Measurements from ENCODE around the gene SMIM41. TPM values are rescaled to one million over a fixed set of nuclear protein-coding genes. Genes with fewer than 3 reads are reported as not detected.

Gene SMIM41
- total RNA-seq, 1 experiment from 2014 or later = not detected

DNA sequence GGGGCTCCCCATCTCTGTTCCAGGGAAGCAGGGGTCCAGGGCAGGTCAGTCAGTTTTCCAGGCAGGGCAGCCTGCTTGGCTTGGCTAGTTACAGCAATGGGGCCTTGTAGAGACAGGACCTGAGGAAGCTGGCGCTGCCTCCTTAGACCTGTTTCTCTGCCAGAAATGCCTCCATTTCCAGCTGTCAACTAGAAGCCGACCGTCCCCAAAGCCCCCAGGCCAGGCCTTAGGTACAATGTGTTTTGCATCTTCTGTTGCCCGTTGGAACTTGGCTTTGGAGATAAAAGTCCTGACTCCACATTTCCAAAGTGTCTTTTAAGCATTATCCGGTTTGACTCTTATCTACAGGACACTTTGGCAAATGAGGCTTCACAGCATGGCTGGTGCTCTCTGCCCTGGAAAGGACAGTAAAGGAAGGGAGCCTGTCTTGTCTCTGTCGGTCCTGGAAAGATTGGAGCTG lies 69.7 kb downstream of the SMIM41 start:
- Histone ChIP-seq H3K4me2 (ENCODE audit: low read length) (peak overlapping the region; percentile 17; the same call in 1 of the 2 replicates), H3K36me3 (ENCODE audit: low read depth, low read length) (no peaks in the 10 kb centered on the region), H3K4me3 (ENCODE audit: low read length) (no peak overlapping the region), H3K9me2 (replicated peaks; ENCODE audit: low read length) (no peaks in the 10 kb centered on the region), H3K27me3 (ENCODE audit: low read length) (no peaks in the 10 kb centered on the region), H3K27ac (ENCODE audit: low read length) (peak overlapping the region; percentile 100), H3K9me3 (ENCODE audit: low read length) (no peaks in the 10 kb centered on the region), H3K79me2 (ENCODE audit: low read length) (peaks cover 25% of the 10 kb centered on the region), H3K4me1 (ENCODE audit: insufficient read depth, low read length) (peaks cover 75% of the 10 kb centered on the region), H4K20me1 (ENCODE audit: low read length) (no peaks in the 10 kb centered on the region), H3K9ac (ENCODE audit: low read length) (peak overlapping the region; percentile 99), H3F3A (ENCODE audit: low read length, unreplicated experiment) (peaks cover 5% of the 10 kb centered on the region), H2AFZ (ENCODE audit: low read length) (no peak overlapping the region)
- TF ChIP-seq EZH2 (IDR thresholded peaks at IDR 0.05; ENCODE audit: low read length, unreplicated experiment) = no peak
- TF ChIP-seq, protein P1, sequence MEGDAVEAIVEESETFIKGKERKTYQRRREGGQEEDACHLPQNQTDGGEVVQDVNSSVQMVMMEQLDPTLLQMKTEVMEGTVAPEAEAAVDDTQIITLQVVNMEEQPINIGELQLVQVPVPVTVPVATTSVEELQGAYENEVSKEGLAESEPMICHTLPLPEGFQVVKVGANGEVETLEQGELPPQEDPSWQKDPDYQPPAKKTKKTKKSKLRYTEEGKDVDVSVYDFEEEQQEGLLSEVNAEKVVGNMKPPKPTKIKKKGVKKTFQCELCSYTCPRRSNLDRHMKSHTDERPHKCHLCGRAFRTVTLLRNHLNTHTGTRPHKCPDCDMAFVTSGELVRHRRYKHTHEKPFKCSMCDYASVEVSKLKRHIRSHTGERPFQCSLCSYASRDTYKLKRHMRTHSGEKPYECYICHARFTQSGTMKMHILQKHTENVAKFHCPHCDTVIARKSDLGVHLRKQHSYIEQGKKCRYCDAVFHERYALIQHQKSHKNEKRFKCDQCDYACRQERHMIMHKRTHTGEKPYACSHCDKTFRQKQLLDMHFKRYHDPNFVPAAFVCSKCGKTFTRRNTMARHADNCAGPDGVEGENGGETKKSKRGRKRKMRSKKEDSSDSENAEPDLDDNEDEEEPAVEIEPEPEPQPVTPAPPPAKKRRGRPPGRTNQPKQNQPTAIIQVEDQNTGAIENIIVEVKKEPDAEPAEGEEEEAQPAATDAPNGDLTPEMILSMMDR (conservative IDR thresholded peaks at IDR 0.05; ENCODE audit: low read depth, low read length) = no peak
- no peak for TF ChIP-seq EZH2phosphoT487 (IDR thresholded peaks at IDR 0.05; ENCODE audit: borderline replicate concordance, low read length)
- ATAC-seq = no peak
- POLR2A ChIA-PET (ENCODE audit: unreplicated experiment) = interaction anchor here (0.5 to 2.8 kb wide), 6 partner anchors 22 to 139 kb away, joined by 3 to 39 read pairs (median 4); no protein-coding TSS in a partner anchor
- CTCF ChIA-PET = no interaction called here
- no peak for DNase-seq
- no TSS peak for BruUV-seq (replicated peaks)
- intact Hi-C loops (cut with micrococcal nuclease) = loop anchor here (2.0 to 5.0 kb wide), 3 partner anchors 132 to 723 kb away; no protein-coding TSS in a partner anchor

DNA sequence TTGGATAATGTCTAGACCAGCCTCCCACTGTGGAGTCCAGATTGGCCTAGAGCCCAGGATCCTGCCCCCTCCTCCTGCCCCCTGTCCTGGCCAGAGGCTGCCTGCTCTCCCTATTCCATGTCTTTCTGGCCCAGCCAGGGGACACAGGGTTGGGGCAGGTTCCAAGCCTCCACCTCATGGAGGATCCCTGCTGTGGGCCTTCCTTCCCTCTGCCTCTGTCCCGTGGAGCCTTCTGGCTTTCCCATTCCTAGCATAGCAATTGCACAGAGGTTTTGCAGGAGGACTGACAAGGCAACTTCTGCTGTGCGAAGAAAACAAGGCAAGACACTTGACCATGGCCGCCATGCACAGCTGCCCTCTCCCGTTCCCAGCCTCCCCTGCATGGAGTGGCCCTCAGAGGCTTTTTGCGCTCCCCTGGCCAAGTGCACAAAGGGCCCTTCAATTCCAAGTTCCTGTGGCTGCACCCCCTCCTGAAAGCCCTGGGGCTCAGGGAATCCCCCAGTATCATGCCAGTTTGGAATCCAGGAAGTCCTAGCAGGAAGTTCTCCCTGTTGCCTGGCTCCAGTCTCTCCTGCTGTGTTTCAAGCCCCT lies 70.2 kb downstream of the SMIM41 start:
- Histone ChIP-seq H3K27ac (ENCODE audit: low read length) (peak overlapping the region; percentile 100), H4K20me1 (ENCODE audit: low read length) (no peaks in the 10 kb centered on the region), H3K4me3 (ENCODE audit: low read length) (no peak overlapping the region), H3F3A (ENCODE audit: low read length, unreplicated experiment) (peaks cover 5% of the 10 kb centered on the region), H3K9me3 (ENCODE audit: low read length) (no peaks in the 10 kb centered on the region), H3K36me3 (ENCODE audit: low read depth, low read length) (no peaks in the 10 kb centered on the region), H3K79me2 (ENCODE audit: low read length) (peaks cover 24% of the 10 kb centered on the region), H3K27me3 (ENCODE audit: low read length) (no peaks in the 10 kb centered on the region), H3K9me2 (replicated peaks; ENCODE audit: low read length) (no peaks in the 10 kb centered on the region), H3K4me2 (ENCODE audit: low read length) (no peak overlapping the region), H3K9ac (ENCODE audit: low read length) (peak overlapping the region; percentile 99), H3K4me1 (ENCODE audit: insufficient read depth, low read length) (peaks cover 70% of the 10 kb centered on the region), H2AFZ (ENCODE audit: low read length) (no peak overlapping the region)
- POLR2A ChIA-PET (ENCODE audit: unreplicated experiment) = interaction anchor here (0.5 kb wide), 1 partner anchor 74 kb away, joined by 3 read pairs; no protein-coding TSS in a partner anchor
- DNase-seq = no peak
- TF ChIP-seq EZH2phosphoT487 (IDR thresholded peaks at IDR 0.05; ENCODE audit: borderline replicate concordance, low read length) (no peak), EZH2 (IDR thresholded peaks at IDR 0.05; ENCODE audit: low read length, unreplicated experiment) (no peak)
- TF ChIP-seq, protein P1 (conservative IDR thresholded peaks at IDR 0.05; ENCODE audit: low read depth, low read length) = no peak
- no peak for ATAC-seq
- BruUV-seq (replicated peaks) = no TSS peak
- CTCF ChIA-PET = no interaction called here
- intact Hi-C loops (cut with micrococcal nuclease) = loop anchor here (2.0 to 5.0 kb wide), 3 partner anchors 131 to 723 kb away; no protein-coding TSS in a partner anchor

All from PC-3 (cell line).